Measurements from ENCODE around the gene FRA10AC1.

The FRA10AC1 gene

DNA sequence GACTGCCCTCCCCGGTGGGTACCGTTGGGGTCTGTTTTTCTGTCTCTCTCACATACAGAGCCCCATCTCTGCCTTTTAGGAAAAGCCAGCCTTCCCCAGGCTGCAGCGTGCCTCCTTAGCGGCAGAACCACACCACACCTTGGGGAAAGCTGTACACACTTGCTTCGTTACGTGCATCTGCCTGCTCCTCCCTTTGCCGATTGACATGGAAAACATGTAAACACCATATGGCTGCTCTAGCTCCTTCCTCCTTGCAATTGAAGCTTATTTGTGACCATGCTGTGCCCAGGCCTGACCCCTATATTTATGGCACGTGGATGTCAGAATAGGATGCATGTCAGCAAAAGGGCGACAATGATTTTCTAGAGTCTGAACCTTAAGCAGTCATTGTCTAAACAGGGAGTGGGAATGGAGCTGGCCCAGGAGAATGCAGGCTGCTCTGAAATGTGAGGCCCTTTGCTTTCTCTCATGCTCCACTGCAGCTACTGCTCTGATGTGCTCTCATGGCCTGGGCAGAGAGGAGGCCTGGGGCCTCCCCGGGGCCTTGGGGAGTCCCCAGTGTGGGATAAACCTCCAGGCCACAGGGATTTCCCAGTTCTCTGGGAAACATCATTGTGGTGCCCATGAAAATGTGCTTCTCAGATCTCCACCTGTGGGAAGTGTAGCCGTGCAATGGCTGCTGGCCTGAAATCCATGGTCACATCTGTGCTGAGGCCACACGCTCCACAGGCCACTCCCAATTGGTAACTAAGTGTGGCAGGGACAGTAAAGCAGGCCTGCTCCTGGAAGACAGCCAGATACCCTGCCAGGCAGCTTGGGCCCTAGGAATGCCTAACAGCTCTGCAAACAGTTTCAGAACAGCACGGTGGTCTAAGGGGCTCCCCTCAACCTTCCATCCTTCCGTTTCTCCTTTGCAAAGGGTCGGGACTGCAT is 71.5 kb downstream of the FRA10AC1 start:
- DNase-seq (ENCODE audit: low read depth in 2 of 2, low spot score in 1 of 2): no peak

DNA sequence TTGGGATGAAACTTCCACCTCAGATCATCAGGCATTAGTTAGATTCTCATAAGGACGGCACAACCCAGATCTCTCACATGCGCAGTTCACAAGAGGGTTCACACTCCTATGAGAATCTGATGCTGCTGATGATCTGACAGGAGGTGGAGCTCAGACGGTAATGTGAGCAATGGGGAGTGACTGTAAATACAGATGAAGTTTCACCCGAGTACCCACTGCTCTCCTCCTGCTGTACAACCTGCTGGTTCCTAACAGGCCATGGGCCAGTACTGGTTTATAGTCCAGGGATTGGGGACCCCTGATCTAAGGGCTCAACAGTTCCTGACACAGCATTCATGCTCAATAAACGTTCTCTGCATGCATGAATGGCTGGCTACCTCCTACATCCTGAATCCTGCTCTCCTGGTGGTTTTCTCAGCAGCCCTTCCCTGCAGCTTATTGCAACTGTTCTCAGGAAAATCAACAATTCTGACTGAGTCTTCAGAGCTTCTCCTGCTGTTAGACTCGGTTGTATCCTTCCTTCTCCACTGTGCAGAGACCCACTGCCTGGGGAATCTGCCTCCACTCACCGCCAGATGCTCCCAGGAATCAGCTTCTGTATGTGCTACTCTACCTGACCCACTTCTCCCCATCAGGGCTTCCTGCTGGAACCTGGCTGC is 72.6 kb downstream of the FRA10AC1 start:
- no peak for DNase-seq (ENCODE audit: low read depth in 2 of 2, low spot score in 1 of 2)

DNA sequence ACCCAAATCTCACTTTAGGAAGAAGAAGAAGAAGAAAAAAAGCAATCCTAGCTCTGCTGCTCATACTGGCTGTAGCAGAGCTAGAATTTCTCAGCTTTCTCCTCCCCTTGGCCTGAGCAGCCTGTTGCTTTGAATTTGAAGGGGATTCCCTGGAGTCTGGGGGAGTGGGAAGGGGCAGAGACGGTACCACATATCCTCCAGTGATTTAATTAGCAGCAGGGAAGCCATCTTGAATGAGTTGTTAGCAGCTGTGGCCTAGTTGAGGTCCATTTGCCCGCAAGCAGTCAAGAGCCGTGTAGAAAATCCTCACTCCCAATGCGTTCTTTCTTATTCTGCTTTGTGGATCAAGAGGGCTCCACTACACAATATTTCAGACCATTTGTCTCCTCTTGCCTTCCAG is 73.5 kb downstream of the FRA10AC1 start:
- DNase-seq (ENCODE audit: low read depth in 2 of 2, low spot score in 1 of 2): no peak

DNA sequence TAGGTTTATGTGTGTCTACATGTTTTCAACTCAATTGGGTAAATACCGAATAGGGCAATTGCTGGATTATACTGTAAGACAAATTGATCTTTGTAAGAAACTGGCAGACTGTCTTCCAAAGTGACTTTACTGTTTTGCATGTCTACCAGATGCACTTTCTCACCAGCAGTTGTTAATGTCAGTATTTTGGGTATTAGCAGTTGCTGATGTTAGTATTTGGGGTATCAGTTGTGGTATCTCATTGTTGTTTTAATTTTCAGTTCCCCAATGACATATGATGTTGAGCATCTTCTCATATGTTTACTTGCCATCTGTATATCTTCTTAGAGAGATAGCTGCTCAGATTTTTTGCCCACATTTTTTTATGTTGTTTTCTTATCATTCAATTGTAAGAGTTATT is 79.5 kb downstream of the FRA10AC1 start:
- no peak for DNase-seq (ENCODE audit: low read depth in 2 of 2, low spot score in 1 of 2)

DNA sequence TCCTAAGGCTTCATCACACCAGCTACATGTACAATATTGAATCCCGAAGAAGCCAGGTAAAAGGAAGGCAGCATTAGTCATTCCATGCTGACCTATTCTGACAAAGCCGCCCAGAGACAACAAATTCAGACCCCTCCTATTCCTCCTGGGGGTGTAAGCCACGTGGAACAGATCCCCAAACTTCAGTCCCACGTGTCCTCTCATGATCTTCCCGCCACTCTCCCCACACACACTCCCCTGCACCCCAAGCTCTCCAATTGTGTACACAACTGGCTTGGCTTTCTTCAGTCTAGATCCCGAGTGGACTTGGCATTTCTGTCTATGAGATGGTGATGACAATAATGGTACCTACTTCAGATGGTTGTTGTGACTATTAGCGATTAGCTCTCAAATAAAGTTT is 81.5 kb downstream of the FRA10AC1 start:
- no peak for DNase-seq (ENCODE audit: low read depth in 2 of 2, low spot score in 1 of 2)
